Lower leg skin (tissue), 3 donors: ENCODE results near the gene A3GALT2.

ENCODE experiments used
- CTCF ChIP-seq, 3 donors: fragments of 450-650 bp; IDR thresholded peaks; one replicate each; pipeline ENCODE4 v1.5.1; 2016; ENCODE audit warnings: antibody characterized with exemption in 3 of 3, mild to moderate bottlenecking in 3 of 3, moderate library complexity in 2 of 3
- POLR2A ChIP-seq, 2 donors: fragments of 450-650 bp; IDR thresholded peaks; one replicate each; pipeline ENCODE4 v1.6.1; 2016 to 2017; ENCODE audit warnings: antibody characterized with exemption in 2 of 2, mild to moderate bottlenecking in 1 of 2, moderate library complexity in 1 of 2

- TF ChIP-seq CTCF (IDR thresholded peaks at IDR 0.05) = no peak
- TF ChIP-seq POLR2A (IDR thresholded peaks at IDR 0.05) = no peak
Measured at GRCh38 chr1:33288976-33289857, 31.7 kb downstream of the A3GALT2 start.
